Fibroblast of pulmonary artery (primary cell): ENCODE data around the gene C3AR1.

Experiments
- DNase-seq: peaks from one replicate; pipeline ENCODE4 v3.0.0-alpha.2; 2010; ENCODE audit warnings: low read depth
- H3K4me3 ChIP-seq: replicated peaks from 2 replicates; pipeline ENCODE4 v1.5.1; 2011; ENCODE audit warnings: low read depth, mild to moderate bottlenecking, control low read depth, low read length, moderate library complexity
- TF ChIP-seq, protein P1 (sequence below): IDR thresholded peaks from 2 replicates; pipeline ENCODE4 v1.5.1; 2011; ENCODE audit warnings: mild to moderate bottlenecking, control low read depth, low read length, inconsistent platforms; ENCODE audit errors: missing control alignments

C3AR1 gene

DNA sequence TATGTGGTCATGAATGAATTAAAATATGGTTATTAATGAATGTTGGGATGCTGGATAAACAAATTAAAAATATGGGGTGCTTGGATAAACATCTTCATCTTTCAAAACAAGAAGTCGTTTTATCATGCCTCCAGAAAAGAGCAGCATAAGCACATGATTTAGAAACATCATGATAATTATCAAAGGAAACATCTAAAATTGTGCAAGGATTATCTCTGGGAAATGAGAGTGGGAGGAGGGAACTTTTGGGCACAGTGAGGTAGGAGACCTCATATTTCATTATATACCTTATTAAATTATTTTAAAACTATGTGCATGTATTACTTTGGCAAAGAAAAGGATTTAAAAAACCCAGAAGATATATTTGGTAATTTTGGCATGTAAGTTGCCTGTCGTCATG, 8.9 kb downstream of the C3AR1 start:
- no peak overlapping the region for H3K4me3 ChIP-seq
- no peak for DNase-seq
- TF ChIP-seq, protein P1, sequence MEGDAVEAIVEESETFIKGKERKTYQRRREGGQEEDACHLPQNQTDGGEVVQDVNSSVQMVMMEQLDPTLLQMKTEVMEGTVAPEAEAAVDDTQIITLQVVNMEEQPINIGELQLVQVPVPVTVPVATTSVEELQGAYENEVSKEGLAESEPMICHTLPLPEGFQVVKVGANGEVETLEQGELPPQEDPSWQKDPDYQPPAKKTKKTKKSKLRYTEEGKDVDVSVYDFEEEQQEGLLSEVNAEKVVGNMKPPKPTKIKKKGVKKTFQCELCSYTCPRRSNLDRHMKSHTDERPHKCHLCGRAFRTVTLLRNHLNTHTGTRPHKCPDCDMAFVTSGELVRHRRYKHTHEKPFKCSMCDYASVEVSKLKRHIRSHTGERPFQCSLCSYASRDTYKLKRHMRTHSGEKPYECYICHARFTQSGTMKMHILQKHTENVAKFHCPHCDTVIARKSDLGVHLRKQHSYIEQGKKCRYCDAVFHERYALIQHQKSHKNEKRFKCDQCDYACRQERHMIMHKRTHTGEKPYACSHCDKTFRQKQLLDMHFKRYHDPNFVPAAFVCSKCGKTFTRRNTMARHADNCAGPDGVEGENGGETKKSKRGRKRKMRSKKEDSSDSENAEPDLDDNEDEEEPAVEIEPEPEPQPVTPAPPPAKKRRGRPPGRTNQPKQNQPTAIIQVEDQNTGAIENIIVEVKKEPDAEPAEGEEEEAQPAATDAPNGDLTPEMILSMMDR = no peak

DNA sequence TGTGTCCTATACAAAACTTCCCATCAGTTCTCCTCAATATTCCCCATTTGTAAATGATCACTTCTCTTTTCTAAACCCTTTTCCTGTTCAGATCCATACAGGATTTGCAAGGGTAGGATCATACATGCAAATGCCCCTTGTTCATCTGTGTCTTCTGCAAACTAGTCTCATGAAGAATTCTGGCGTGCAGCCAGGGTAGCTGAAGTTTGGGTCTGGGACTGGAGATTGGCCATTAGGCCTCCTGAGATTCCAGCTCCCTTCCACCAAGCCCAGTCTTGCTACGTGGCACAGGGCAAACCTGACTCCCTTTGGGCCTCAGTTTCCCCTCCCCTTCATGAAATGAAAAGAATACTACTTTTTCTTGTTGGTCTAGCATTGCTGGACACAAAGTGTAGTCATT, 11.3 kb downstream of the C3AR1 start:
- DNase-seq = no peak
- TF ChIP-seq, protein P1 = no peak
- no peak overlapping the region for H3K4me3 ChIP-seq

DNA sequence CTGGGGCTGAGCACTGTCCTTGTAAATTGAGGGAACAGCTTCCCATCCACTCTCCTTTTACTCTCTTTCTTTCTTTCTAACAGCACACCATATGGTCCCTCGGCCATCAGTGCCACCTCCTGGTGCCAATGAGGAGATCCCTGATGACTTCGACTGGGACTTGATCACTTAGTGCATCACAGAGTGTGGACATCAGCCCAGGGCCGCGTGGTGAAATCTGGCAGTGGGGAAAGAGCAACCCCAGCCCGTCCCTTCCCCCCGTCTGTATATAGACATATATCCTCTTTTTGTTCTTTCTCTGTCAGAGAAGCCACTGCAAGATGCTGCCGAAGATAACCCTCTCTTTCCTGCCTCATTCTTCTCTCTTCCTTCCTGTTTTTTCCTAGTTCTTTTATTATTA, 13.5 kb downstream of the C3AR1 start:
- no peak overlapping the region for H3K4me3 ChIP-seq
- TF ChIP-seq, protein P1 = no peak
- DNase-seq = no peak

DNA sequence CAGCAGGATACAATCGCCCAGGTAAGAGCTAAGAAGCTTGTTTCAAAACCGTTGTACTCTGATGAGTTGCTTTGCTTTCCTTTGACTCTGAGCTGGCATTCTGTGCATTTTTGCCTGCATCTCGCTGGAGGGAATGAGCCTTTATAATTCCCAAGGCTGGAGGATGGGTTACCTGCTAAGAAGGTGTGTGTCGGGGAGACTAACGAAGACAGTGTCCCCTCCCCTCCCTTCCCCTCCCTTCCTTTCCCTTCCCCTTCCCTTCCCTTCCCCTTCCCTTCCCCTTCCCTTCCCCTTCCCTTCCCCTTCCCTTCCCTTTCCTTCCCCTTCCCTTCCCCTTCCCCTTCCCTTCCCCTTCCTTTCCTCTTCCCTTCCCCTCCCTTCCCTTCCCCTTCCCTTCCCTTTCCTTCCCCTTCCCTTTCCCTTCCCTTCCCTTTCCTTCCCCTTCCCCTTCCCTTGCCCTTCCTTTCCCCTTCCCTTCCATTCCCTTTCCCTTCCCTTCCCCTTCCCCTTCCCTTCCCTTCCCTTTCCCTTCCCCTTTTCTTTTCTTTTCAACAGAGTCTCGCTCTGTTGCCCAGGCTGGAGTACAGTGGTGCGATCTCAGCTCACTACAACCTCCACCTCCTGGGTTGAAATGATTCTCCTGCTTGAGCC, 15.4 kb downstream of the C3AR1 start:
- DNase-seq = no peak
- TF ChIP-seq, protein P1 = no peak
- no peak overlapping the region for H3K4me3 ChIP-seq

DNA sequence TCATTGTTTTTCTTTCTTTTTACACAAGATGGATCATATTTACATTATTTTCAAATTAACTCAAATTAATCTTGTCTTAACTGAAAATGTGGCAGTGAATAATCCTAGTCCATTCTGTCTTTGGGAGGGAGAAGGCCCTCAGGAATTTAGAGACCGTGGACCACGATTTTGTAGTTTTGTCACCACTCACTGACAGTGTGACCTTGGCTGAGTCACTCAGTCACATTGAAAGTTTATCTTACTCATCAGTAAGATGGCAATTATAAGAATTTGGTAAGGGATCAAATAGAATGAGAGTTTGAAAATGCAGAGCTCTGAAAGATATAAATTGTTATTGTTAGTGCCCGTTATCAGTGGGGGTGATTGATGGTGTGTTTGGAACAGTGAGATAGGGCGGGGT, 17.3 kb downstream of the C3AR1 start:
- TF ChIP-seq, protein P1 = no peak
- DNase-seq = no peak

DNA sequence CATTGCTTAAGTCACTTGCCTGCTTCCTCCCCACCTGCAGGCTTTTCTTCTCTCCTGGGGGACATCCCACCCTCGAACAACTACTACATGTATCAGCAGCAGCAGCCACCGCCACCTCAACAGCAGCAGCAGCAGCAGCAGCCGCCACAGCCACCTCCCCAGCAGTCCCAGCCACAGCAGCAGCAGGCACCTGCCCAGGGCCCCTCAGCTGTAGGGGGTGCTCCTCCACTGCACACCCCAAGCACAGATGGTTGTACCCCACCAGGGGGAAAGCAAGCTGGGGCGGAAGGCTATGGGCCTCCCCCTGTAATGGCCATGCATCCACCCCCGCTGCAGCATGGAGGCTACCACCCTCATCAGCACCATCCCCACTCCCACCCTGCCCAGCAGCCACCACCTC, 18.3 kb downstream of the C3AR1 start:
- H3K4me3 ChIP-seq = no peak overlapping the region
- no peak for DNase-seq
- TF ChIP-seq, protein P1 = no peak

More for the DNA sequence above, 17.3 kb downstream of the C3AR1 start:
- no peak overlapping the region for H3K4me3 ChIP-seq
